GM20000 (cell line): ENCODE results near the gene DYRK1B.

Source experiments
- DNase-seq: peaks from one replicate; pipeline ENCODE4 v3.0.0; 2012; ENCODE audit warnings: low spot score
- CTCF ChIP-seq: IDR thresholded peaks from 2 replicates; pipeline ENCODE4 v1.5.1; 2012; ENCODE audit warnings: mild to moderate bottlenecking, control low read depth; ENCODE audit errors: extremely low read depth, missing control alignments

The DYRK1B gene

DNA sequence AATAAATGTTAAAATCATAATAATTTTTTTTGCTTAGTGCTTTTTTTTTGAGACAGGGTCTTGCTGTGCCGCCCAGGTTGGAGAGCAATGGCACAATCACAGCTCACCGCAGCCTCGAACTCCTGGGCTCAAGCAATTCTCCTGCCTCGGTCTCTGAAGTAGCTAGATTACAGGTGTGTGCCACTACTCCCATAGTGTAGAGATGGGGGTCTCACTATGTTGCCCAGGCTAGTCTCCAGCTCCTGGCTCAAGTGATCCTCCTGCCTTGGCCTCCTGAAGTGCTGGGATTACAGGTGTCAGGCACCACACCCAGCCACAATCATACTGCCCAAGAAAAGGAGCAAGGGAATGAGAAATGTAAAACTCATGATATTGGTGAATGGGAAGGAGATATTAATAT, 7.1 kb upstream of the DYRK1B start:
- TF ChIP-seq CTCF = no peak
- no peak for DNase-seq

- DNase-seq = no peak
- no peak for TF ChIP-seq CTCF
These were observed 6.5 kb upstream of the DYRK1B start for GRCh38 chr19:39840492-39840891.

GRCh38 chr19:39839678-39840327, 5.8 kb upstream of the DYRK1B start:
- TF ChIP-seq CTCF = no peak
- DNase-seq = no peak

- DNase-seq = no peak
- TF ChIP-seq CTCF = no peak
These were observed 4.6 kb upstream of the DYRK1B start for GRCh38 chr19:39838569-39838968.

GRCh38 chr19:39837978-39838377, 4.0 kb upstream of the DYRK1B start:
- TF ChIP-seq CTCF = no peak

DNA sequence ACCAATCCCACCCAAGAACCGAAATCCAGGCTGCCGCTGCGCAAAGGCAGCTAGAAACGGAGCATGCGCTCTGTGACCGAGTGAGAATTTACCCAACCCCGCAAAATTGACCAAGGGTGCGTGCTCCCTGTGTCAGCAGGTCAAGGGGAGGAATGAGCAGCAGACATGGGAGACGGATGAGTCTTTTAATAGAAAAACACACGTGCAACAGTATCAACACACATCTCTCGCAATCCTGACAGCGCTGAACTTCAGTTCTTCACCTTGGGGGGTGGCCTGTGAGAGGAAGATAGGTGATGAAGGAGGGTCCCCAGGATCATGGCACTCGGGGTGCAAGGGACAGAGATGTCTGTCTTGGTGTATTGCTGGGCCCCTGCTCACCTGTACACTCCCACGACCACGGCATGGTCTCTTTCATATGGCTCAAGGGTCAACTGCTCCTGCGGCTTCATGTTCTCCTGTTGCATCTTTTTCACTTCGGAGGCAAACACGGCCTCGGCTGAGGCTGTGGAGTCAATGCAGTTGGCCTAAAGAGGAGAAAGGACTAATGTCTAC, 402 bp upstream of the DYRK1B start:
- TF ChIP-seq CTCF = no peak
- no peak for DNase-seq

More at GRCh38 chr19:39837978-39838377, 4.0 kb upstream of the DYRK1B start:
- no peak for DNase-seq

DNA sequence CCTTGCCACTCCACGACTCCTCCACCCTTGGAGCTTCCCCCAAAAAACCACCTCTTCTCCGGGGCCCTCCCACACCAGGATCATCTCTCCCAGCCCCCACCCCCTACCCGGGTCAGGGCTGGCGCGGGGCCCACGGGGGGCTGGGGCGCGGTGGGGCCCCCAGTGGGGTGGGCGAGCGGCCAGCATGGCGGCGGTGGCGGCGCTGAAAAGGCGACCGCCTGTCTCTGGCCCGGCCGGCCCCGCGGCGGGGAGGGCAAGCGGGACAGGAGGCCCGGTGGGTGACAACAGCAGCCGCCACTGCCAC, 850 bp downstream of the DYRK1B start:
- TF ChIP-seq CTCF = no peak
- DNase-seq = no peak
